Hepatocyte (in vitro differentiated cells): ENCODE results near the gene ISM2. TPM values are rescaled to one million over a fixed set of nuclear protein-coding genes. Genes with fewer than 3 reads are reported as not detected.

Experiments used
- DNase-seq: peaks from one replicate; pipeline ENCODE4 v3.0.0-alpha.2; 2016; ENCODE audit warnings: low spot score
- H2AFZ ChIP-seq: fragments of 200-600 bp; sonication (generic); 2 replicates; pipeline ENCODE4 v1.6.0; 2016; ENCODE audit warnings: antibody characterized with exemption, mild to moderate bottlenecking
- H3K27ac ChIP-seq: fragments of 200-600 bp; sonication (generic); 2 replicates; pipeline ENCODE4 v1.5.1; 2016; ENCODE audit warnings: mild to moderate bottlenecking
- H3K27me3 ChIP-seq: fragments of 200-600 bp; sonication (generic); 2 replicates; pipeline ENCODE4 v1.6.1; 2016
- H3K36me3 ChIP-seq: fragments of 200-600 bp; sonication (generic); replicated peaks from 2 replicates; pipeline ENCODE4 v1.5.1; 2016; ENCODE audit warnings: low read depth; ENCODE audit not compliant: insufficient read depth
- H3K4me1 ChIP-seq: fragments of 200-600 bp; sonication (generic); 2 replicates; pipeline ENCODE4 v1.5.1; 2016; ENCODE audit warnings: mild to moderate bottlenecking, moderate library complexity; ENCODE audit not compliant: insufficient read depth
- H3K4me2 ChIP-seq: fragments of 200-600 bp; sonication (generic); 2 replicates; pipeline ENCODE4 v1.6.0; 2016
- H3K4me3 ChIP-seq: fragments of 200-600 bp; sonication (generic); 2 replicates; pipeline ENCODE4 v1.5.1; 2016; ENCODE audit warnings: mild to moderate bottlenecking
- H3K79me2 ChIP-seq: fragments of 200-600 bp; sonication (generic); 2 replicates; pipeline ENCODE4 v1.6.0; 2017; ENCODE audit warnings: mild to moderate bottlenecking
- H3K9me2 ChIP-seq: fragments of 200-600 bp; sonication (generic); replicated peaks from 2 replicates; pipeline ENCODE4 v1.6.0; 2017; ENCODE audit warnings: mild to moderate bottlenecking; ENCODE audit not compliant: insufficient read depth
- H3K9me3 ChIP-seq: fragments of 200-600 bp; sonication (generic); 2 replicates; pipeline ENCODE4 v1.5.1; 2016; ENCODE audit warnings: low read depth, mild to moderate bottlenecking
- H4K20me1 ChIP-seq: fragments of 200-600 bp; sonication (generic); 2 replicates; pipeline ENCODE4 v1.6.0; 2016; ENCODE audit warnings: mild to moderate bottlenecking; ENCODE audit not compliant: insufficient read depth, poor library complexity, severe bottlenecking
- CTCF ChIP-seq: fragments of 200-600 bp; sonication (generic); IDR thresholded peaks from 2 replicates; pipeline ENCODE4 v1.5.1; 2016; ENCODE audit warnings: antibody characterized with exemption, mild to moderate bottlenecking; ENCODE audit not compliant: poor library complexity
- EZH2 ChIP-seq: fragments of 200-600 bp; sonication (generic); IDR thresholded peaks from 2 replicates; pipeline ENCODE4 v1.6.1; 2016; ENCODE audit warnings: antibody characterized with exemption, mild to moderate bottlenecking, borderline replicate concordance
- EZH2phosphoT487 ChIP-seq: fragments of 200-600 bp; sonication (generic); IDR thresholded peaks from one replicate; pipeline ENCODE4 v1.6.1; 2018; ENCODE audit warnings: antibody characterized with exemption, mild to moderate bottlenecking, low read depth, moderate library complexity; ENCODE audit not compliant: unreplicated experiment, severe bottlenecking
- WGBS: methylation state at CpG from one replicate; pipeline ENCODE4 v1.1.6; 2016; ENCODE audit warnings: low lambda C conversion rate; ENCODE audit errors: missing lambda C conversion rate; 5-methylcytosine and 5-hydroxymethylcytosine counted together
- polyA plus RNA-seq: library from polyadenylated mRNA; unstranded; fragments of >200 nt; fragmentation: Nextera tagmentation; extraction: Ambion mirVana; gene quantifications from 2 replicates; pipeline ENCODE4 v1.2.1, GENCODE V29; 2016
- total RNA-seq: library from RNA; depleted of rRNA; stranded (reverse); fragments of >200 nt; gene quantifications from 2 replicates; pipeline ENCODE4 v1.2.3, GENCODE V29; 2014

ISM2 gene
- total and polyA plus RNA-seq, 2 experiments from 2014 or later, result 5.1 to 6.3 TPM

GRCh38 chr14:77516126-77516525 lies 17.5 kb upstream of the ISM2 start:
- TF ChIP-seq EZH2, result no peak
- no peak for TF ChIP-seq EZH2phosphoT487
- TF ChIP-seq CTCF, result no peak
- Histone ChIP-seq H3K27ac (no peak overlapping the region), H3K27me3 (no peaks in the 10 kb centered on the region), H3K4me1 (no peaks in the 10 kb centered on the region), H3K9me2 (no peaks in the 10 kb centered on the region), H3K4me2 (no peak overlapping the region), H2AFZ (no peak overlapping the region), H3K9me3 (no peaks in the 10 kb centered on the region), H3K4me3 (no peak overlapping the region), H3K36me3 (no peaks in the 10 kb centered on the region), H3K79me2 (no peaks in the 10 kb centered on the region), H4K20me1 (no peaks in the 10 kb centered on the region)
- no peak for DNase-seq

- H3K79me2 ChIP-seq, result no peaks in the 10 kb centered on the region
- no peak for TF ChIP-seq EZH2
- TF ChIP-seq CTCF, result no peak
- no peak for TF ChIP-seq EZH2phosphoT487
- no peak overlapping the region for H3K4me2 ChIP-seq
- no peak overlapping the region for H3K4me3 ChIP-seq
- H4K20me1 ChIP-seq, result no peaks in the 10 kb centered on the region
- DNase-seq, result no peak
- H2AFZ ChIP-seq, result no peak overlapping the region
- H3K4me1 ChIP-seq, result peaks cover 4% of the 10 kb centered on the region
- no peaks in the 10 kb centered on the region for H3K36me3 ChIP-seq
- H3K27ac ChIP-seq, result no peak overlapping the region
- no peaks in the 10 kb centered on the region for H3K9me3 ChIP-seq
- H3K27me3 ChIP-seq, result no peaks in the 10 kb centered on the region
- no peaks in the 10 kb centered on the region for H3K9me2 ChIP-seq
- WGBS, result 94% methylated on average over 8 of the region's 8 CpGs
Measured at GRCh38 chr14:77511486-77512162, 13.0 kb upstream of the ISM2 start.

GRCh38 chr14:77509366-77509765 lies 10.8 kb upstream of the ISM2 start:
- peaks cover 4% of the 10 kb centered on the region for H3K4me1 ChIP-seq
- H3K36me3 ChIP-seq, result no peaks in the 10 kb centered on the region
- no peak for DNase-seq
- no peaks in the 10 kb centered on the region for H3K9me2 ChIP-seq
- no peaks in the 10 kb centered on the region for H3K9me3 ChIP-seq
- TF ChIP-seq EZH2 (no peak), CTCF (no peak), EZH2phosphoT487 (no peak)
- no peaks in the 10 kb centered on the region for H3K79me2 ChIP-seq
- no peaks in the 10 kb centered on the region for H3K27me3 ChIP-seq
- H3K27ac ChIP-seq, result no peak overlapping the region
- no peak overlapping the region for H3K4me2 ChIP-seq
- H4K20me1 ChIP-seq, result no peaks in the 10 kb centered on the region
- no peak overlapping the region for H3K4me3 ChIP-seq
- 91% methylated on average over 4 of the region's 4 CpGs for WGBS
- H2AFZ ChIP-seq, result no peak overlapping the region
